ENCODE results near the gene PEPD.

The PEPD gene

DNA sequence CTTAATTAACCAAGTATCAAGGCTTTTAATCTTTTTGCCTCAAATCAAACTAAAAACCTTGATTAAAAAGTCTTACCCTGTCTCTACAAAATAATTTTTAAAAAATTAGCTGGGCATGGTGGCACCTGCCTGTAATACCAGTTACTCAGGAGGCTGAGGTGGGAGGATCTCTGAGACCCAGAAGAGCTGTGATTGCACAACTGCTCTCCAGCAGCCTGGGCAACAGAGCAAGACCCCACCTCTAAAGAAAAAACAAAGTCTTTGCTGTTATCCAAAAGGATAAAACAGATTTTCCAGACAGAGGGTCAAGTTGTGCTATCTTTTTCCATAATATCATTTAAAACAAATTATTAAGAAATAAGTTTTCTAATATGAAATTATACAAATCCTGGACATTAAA, 174.9 kb downstream of the PEPD start:
- TF ChIP-seq POLR2A (IDR thresholded peaks at IDR 0.05; ENCODE audit: low read length) (no peak), GATA1 (IDR thresholded peaks at IDR 0.05; ENCODE audit: low read depth, low read length) (no peak)
- DNase-seq, result no peak

DNA sequence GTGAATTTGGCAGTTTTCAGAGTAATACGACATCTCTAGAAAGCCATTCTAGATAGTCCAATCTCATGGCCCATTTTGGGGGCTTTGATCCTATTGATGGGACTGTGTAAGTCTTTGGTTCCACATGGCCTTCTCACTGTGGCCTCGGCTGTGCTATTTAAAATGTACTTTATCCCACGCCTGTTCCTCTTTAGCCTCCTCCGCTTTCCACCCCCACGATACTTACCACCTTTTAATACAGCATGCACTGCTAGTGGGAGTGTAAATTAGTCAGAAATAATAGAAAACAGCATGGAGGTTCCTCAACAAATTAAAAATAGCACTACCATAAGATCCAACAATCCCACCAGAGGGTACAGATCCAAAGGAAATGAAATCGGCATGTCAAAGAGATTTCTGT, 176.4 kb downstream of the PEPD start:
- TF ChIP-seq POLR2A (IDR thresholded peaks at IDR 0.05; ENCODE audit: low read length), result no peak
- TF ChIP-seq GATA1 (IDR thresholded peaks at IDR 0.05; ENCODE audit: low read depth, low read length), result no peak
- DNase-seq, result no peak

DNA sequence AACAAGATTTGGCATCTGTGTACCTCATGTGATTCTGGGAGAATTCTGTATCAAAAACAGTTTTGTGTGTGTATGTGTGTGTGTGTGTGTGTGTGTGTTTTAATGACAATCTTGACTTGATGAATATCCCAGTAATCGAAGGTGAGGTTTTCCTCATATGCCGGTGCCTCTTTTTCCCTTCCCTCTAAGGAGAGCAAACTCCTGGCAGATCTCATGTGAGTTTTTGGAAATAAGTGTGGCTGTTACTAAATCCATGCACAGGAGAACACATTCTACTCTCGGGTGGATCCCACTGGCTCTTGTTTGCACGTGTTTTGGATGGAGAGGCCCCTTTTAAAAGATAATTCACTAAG, 177.0 kb downstream of the PEPD start:
- DNase-seq, result no peak
- no peak for TF ChIP-seq POLR2A (IDR thresholded peaks at IDR 0.05; ENCODE audit: low read length)
- no peak for TF ChIP-seq GATA1 (IDR thresholded peaks at IDR 0.05; ENCODE audit: low read depth, low read length)

DNA sequence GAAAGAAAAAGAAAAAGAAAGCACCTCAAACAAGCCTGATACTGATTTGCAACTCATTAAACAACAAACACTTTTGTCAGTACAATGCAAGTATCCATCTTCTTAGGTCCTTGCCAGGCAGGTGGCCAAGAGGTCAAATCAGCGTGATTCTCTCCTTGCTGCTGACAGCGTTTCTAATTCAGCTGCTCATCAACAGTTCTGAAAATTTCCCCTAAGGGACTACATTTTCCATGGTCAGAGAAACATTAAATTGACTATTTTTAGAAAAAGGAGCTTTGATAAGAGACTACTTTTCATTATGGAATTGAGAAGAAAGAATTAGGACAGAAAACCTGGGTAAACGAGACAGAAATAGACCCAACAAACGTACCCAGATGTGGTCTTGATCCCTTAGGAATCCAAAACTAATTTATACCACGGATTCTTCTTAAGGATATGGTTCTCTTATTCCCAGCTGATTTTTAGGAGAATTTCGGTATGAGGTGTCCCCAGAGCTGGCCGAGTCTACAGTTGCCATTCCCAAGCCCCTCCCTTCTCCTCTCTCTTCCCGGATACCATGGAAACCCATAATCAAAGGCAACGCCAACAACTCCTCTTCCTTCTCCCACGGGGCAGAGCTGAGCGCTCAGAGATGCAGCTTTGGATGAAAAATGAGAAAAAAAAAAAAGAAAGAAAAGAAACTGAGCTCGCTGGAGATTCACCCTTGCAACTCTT, 177.6 kb downstream of the PEPD start:
- no peak for TF ChIP-seq GATA1 (IDR thresholded peaks at IDR 0.05; ENCODE audit: low read depth, low read length)
- no peak for TF ChIP-seq POLR2A (IDR thresholded peaks at IDR 0.05; ENCODE audit: low read length)
- DNase-seq, result no peak

DNA sequence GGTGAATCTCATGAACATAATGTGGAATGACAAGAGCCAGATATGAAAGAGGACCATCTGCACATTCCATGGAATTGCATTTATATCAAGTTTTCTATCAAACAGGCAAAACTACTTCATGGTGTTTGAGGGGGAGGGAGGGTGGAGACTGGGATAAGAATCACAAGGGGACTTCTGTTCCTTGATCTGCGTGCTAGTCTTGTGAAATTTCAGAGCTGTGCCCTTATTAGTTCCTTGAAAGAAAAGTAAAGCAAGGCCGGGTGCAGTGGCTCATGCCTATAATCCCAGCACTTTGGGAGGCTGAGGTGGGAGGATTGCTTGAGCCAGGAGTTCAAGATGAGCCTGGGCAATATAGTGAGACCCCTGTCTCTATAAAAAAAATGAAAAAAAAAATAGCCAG, 178.3 kb downstream of the PEPD start:
- no peak for DNase-seq
- TF ChIP-seq POLR2A (IDR thresholded peaks at IDR 0.05; ENCODE audit: low read length), result no peak
- TF ChIP-seq GATA1 (IDR thresholded peaks at IDR 0.05; ENCODE audit: low read depth, low read length), result no peak

DNA sequence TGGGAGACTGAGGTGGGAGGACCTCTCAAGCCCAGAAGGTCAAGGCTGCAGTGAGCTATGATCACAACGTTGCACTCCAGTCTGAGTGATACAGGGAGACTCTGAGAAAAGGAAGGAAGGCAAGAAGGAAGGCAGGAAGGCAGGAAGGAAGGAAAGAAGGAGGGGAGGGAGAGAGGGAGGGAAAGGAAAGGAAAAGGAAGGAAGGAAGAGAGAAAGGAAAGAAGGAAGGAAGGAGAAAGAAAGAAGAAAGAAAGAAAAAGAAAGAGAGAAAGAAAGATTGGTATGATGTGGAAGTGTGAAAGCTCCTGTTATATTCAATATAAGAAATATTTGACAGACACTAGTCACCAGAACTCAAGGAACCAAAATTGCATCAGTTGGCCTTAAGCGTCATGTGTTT, 180.6 kb downstream of the PEPD start:
- TF ChIP-seq GATA1 (IDR thresholded peaks at IDR 0.05; ENCODE audit: low read depth, low read length) (no peak), POLR2A (IDR thresholded peaks at IDR 0.05; ENCODE audit: low read length) (no peak)

DNA sequence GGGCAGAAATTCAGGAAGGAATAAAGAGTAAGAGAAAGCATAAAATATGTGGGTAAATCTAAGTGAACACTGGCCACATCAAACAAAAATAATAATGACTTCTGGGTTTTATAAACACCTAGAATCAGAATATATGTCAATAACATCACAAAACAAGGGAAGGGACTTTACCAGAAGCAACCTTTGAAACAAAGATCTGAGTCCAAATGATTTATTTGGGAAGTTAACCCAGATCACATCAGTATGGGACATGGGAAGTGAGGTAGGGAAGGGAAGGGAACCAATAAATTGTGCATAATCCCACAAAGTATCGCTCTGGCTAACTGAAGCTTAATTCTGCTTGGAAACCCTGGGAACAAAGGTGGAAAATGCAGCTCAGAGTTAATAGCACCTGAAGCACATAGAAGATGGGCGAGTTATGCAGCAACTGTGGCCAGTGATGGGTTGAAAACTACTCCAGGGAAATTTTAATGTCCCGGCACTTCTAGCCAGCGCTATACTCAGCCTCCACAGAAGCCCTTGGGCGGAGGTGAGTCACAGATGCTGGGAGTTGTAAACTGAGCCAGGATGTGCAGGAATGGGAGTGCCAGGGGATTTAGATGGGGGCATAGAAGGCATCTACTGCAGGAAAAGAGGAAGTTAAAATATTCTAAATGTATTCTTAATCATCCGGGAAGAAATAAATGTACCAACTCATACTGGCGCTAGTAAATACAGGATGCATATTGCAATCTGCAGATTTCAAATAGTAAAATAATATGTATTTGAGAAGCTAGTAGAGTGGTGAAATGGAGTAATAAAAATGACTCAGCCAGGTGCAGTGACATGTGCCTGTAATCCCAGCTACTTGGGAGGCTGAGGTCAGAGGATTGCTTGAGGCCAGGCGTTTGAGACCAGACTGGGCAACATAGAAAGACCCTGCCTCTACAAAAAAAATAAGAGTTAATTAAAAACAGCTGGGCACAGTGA, 182.3 kb downstream of the PEPD start:
- no peak for DNase-seq
- TF ChIP-seq GATA1 (IDR thresholded peaks at IDR 0.05; ENCODE audit: low read depth, low read length) (no peak), POLR2A (IDR thresholded peaks at IDR 0.05; ENCODE audit: low read length) (no peak)

More for the DNA sequence above, 180.6 kb downstream of the PEPD start:
- no peak for DNase-seq

Measured in erythroblast (primary cell).